NCI-H526 (cell line): ENCODE data around the gene CLASP1.
"Not testable (repeated sequence)": the region's sequence is repeated elsewhere in the genome, so short reads cannot be mapped to it uniquely, and the experiment has no call there.

Source experiments
- DNase-seq, 2 experiments: peaks; one replicate each; lab custom pipeline; 2025; lab: John Stamatoyannopoulos, UW

The CLASP1 gene

DNA sequence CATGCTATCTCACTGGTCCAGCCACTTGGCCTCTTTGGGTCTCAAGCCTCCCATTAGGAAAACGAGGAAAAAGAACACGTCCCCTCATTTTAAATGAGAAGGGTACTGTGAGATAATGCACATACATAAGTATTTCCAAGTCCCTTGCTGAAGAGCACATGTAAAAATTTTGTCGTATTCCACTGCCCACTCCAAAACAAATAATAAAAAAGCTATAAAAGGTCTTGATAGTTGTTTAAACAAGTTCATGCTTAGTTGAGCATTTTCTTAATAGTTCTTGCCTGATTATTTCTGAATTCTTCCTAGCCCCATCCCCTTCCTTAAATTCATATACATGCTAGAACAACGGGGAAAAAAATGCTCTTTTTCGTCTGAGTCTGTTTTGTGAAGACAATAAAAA, 228.8 kb downstream of the CLASP1 start:
- DNase-seq: no peak

DNA sequence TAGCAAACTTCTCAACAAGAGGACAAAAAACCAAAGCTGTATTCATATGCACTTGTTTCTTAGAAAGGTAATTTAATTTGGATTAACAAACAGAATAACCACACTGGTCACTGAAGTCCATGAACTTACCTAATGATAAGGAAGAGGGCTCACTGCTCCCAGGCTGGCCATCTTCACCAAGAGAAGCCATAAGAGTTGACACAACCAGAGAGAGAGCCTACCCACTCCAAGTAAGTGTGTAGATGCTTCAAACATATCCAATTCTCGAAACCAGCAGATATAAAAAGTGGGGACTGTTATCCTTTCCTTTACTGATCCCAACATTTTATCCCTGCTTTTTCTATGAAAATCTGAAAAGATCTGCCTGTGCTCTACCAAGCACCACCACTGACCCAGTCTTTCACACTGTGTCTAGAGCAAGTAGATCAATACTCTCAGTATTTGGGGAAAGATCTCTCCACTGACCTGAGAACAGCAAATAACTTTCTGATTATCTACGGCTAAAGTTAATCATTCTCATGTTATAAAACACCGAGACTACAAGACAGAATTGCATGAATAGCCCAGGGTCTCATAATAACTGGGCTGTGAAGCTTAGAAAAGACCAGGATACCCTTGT, 230.1 kb downstream of the CLASP1 start:
- no peak for DNase-seq

DNA sequence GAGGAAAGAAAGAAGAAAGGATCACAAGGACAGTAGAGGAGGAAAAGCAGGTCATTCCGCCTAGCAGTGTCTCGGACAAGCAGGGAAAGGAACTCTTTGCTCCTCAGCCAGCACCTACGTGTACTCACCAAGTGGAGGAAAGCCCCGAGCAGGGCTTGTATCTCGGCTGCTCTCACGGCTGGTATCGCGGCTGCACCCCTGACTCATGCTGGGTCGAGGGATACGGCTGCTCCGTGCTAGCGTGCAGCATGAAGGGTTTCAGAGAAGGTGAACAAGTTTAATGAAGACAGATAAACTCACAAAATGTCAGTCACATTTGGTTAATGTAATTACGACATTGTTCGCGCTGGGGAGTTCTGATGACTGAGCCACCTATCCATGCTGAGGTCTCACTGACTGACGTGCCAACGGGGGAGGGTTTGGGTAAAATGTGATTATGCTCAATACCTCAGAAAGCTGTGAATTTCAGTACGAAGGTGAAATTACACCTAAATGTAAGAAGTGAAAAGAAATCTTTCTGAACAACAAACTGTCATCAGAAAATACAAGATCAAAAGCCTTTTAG, 230.7 kb downstream of the CLASP1 start:
- DNase-seq: no peak

DNA sequence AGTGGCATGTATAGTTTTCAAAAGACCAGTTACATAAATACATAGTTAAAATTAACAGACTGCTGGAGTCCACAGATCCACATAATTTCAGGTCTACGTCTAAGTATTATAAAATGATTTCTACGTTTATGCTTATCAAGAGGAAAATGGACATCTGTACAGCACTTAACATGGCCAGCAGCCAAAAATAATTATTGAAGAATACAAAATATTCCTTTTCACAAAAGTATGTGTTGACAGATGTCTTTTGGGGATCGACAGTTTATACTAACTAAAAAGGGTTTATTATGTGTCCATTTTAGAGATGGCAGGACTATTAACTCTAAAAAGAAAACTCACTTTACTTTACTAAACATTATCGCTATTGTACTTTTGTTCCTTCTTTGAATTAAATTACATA, 231.4 kb downstream of the CLASP1 start:
- no peak for DNase-seq

DNA sequence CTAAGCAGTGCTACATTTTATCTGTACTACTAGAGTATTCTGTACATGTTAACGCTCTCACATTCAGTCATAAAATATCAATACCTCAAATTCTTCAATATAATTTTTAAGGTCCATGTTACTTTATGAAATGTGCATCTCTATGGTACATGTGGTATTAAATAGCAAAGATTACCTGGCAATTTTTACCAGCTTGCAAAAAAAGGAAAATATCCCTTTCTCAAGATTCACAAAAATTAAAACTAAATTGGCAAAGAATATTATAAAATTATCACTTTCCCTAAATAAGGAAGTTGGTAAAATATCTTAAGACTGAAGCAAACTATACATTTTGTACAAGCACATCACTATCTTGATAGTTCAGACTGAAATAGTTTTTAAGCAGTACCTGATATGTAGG, 233.5 kb downstream of the CLASP1 start:
- no peak for DNase-seq

DNA sequence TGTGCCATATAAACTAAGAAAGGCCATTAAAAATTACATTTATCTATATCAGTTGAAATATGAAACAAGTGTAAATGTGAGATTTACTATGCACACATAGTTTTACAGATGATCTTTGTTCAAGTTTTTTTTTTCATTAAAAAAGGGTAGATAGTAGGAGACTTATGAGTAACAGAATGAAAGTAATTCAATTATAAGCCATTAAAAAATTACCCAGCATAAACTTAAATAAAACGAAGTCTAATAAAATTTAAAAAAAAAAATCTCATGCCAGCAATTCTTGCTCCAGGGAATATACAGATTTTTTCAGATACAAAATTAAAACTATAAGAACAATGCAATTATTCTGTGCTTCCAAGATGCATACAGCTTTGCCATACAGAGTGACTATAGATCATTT, 236.9 kb downstream of the CLASP1 start:
- DNase-seq: no peak

DNA sequence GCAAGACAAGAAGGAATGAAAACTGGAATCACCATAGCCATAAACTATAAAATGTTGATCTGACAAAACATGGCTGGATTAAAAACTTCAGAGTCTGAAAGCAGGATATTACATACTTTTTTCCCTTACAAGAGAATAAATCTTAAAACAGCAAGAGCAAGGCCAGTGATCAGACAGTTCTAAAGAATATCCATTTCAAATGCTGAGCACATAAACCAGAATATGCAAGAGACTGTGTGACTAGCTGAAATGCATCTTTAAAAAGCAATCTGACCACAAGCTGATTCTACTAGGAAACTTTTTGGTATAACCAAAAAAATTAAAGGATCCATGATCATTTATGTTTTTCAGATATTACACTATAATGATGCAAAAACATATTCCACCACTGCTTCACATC, 239.3 kb downstream of the CLASP1 start:
- DNase-seq: no peak

DNA sequence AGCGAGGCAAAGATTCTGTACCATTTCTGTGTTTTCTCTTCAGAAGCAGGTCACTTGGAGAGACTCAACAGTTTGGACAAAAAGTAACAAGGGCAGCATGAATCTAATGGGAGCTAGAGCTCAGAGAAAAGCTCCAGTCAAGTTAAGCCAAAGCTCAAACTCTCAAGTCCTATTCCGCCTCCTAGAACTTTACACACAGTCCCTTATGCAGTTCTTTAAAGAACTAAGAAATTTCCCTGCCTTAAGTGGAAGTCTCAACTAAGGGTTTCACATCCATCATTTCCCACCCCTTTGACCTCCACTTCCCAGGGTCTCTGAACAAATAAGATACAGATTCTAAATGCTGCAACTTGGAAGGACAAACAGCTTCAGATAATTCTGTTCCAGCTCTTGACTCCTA, 239.9 kb downstream of the CLASP1 start:
- no peak for DNase-seq

DNA sequence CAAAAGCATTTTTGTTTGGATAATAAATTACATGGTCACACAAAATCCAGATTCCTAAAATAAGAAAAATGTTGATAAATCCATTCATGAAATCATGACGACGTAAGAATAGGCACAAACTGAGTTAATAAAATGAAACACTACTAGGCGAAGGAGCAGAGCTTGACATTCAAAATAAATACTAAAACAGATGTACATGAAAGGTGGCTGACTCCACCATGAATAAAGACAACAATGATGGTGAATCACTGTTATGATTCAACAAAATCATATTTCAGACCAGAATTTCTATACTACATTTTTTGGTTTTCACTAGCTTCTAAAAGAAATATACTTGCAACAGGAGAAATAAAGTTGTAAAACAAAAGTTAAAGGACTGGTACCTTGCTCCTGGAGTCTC, 240.6 kb downstream of the CLASP1 start:
- no peak for DNase-seq

DNA sequence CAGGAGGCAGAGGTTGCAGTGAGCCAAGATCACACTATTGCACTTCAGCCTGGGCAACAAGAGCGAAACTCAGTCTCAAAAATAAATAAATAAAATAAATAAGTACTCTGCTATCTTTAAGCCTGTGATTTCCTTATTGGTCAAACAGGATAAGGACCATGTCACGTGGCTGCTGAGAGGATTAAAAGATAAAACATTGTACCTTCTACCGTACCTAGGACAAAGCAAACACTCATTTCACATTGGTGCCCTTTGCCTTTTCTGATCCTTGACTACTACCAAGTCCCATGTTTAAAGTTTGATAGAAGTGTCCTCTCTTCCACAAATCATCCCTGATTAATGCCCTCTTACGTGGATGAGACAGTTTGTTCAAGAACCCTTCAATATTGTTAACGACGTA, 244.0 kb downstream of the CLASP1 start:
- no peak for DNase-seq

DNA sequence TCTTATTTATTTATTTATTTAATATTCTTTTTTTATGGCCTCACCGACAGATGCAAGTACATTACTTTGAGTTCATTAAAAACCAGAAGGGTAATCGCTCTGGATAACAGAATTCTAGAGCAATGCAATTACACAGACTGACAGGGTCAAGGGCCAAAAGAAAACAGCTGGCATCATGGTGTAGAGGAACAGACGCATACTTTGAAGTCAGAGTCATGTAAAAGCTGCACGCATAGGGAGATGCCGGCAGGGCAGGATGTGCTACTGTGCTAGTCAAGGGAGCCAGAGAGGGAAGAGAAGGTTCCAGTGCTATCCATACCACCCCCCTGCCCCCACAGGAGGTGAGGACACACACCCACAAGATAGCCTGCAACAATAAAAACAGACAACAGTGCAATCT, 249.1 kb downstream of the CLASP1 start:
- no peak for DNase-seq

DNA sequence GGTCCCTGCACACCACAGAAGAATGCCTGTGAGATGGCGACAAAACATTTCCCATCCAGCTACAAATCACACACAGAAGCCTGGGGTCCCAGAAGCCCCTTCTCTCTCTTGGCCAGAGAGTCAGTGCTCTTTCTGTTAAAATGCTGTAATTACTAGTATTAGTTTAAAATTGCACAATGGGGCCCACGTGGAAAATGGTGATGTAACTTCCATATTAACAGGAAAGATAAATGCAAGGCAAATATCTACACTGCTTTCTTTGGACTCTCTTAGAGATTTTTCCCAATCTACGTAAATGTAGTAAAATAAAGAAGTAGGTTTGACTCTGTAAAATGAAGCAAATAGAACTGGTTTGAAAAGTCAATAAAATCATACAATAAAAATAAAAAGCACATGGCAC, 250.4 kb downstream of the CLASP1 start:
- DNase-seq: no peak

DNA sequence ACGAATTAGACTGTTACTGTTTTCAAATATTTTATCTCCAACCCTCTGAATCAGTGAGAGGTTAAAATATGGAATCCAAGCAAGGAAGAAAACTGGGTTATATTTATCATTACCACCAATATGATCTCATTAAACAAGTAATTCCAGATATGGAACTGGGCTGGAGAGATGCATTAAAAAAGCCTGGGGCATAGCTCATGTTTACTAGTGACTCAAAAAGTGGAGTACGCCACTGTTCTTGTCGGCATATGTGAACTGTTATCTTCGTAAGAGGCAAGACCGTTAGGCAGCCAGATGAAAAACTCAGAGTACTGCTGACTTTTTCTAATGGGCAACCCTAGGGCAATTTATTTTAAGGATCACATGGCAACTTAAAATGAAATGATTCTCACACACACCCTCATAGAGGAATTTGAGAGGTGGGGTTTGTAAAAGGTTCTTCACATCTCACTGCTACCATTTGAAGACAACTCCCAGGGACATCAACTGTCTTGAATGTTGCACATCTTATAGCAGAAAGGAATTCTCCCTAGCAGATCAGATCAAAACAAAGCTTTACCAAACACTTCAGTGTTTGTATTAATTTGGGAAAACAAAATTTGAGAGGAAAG, 259.1 kb downstream of the CLASP1 start:
- DNase-seq: no peak

DNA sequence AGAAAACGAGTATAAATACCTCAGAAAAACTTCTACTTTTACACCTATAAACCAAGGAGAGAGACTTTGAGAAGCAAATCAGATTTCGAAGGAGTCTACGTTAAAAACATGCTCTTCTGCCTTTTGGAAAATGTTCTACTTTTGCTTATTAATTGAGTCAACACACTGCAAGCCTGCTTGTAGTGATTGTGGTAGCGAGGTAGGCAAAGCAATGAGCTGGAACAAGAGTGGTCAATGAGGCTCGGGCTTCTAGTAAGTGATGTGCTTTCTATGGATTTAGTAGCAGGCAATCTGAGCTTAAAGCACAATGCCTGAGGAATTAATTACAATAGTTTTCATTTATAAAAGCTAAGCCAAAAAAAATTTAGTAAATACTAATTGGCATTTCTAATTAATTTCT, 260.9 kb downstream of the CLASP1 start:
- no peak for DNase-seq

DNA sequence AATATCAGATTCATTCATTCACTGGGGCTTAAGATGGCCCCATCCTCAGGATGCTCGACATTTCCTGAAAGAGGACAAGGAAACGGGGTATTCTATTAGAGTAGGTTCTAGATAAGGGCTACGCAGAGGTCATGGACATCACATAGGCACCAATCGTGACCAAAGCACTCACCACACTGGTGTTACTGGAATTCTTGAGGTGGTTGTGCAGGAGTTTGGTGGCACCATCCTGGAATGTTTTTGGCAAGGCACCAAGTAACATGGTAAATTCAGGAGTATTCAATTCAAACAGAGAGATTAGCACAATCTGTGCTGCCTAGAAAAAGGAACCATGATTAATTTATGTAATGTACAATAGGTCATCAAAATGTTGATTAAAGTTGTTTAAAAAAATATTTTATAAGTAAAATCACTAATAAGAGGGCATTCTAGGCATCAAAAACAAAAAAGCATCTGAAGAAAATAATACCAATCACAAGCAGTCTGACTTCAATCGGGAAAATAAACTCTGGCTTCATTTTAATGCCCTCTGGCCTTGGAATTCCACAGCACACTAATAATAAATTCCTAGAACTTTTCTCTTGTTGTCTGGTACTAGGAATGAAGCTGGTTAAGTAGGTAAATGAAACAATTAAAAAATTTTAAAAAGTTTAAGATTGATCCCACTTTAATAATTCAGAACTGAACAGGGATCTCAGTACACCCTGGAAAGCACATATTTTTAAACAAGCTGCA, 261.5 kb downstream of the CLASP1 start:
- DNase-seq: no peak

DNA sequence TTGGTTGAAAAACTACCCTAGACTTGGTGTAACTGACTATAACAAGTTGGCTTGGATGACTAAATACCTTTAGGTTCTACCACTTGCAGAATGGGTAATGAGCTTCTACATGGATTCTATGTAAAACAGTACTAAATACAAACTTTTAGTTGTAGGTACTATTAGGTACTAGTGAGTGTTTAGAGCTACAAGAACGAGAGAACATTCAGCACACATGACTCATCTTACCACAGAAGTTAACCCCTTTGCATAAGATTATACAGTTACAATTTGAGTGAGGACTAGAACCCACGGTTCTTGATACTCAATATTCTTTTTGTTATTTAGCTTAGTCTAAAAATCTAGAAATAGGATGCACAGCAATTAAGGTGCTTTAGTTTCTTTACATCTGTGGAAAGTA, 262.6 kb downstream of the CLASP1 start:
- DNase-seq: no peak

DNA sequence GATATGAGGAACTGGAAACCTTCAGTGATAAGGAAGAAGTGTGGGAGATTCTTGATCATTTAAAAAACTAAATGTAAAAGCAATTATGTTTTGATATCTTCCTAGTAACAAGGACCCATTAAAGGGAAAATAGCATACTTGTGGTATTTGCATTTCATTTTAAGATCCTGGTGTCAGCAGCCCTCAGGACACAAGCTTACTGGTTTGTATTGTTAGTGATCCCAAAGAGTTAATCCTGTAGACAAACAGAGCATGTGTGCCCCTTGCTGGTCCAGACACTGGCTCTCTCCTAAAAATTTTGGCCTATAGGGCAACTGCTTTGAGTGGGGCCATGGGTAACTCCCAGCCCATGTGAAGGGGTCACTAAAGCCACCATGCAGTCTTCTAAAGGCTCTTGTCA, 263.2 kb downstream of the CLASP1 start:
- DNase-seq: no peak

DNA sequence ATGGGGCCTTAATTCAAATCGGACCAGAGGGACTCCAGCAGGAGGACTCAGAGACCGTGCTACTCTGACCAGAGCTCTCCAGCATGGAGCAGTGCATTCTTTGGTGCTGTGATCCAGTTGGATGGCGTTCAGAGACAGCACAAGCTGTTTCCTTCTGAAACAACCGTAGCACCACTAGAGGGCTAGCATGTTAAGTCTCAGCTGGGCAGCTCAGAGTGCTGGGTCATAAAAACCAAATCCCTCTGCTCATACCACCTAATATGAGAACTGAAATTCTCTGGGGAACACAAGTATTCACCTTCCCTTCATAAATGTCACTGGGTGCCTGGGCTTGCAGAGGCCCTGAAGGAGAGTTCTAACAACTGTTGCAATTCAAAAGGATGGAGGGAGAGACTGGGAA, 266.5 kb downstream of the CLASP1 start:
- DNase-seq: peak in 1 of 2 experiments; percentile 20

DNA sequence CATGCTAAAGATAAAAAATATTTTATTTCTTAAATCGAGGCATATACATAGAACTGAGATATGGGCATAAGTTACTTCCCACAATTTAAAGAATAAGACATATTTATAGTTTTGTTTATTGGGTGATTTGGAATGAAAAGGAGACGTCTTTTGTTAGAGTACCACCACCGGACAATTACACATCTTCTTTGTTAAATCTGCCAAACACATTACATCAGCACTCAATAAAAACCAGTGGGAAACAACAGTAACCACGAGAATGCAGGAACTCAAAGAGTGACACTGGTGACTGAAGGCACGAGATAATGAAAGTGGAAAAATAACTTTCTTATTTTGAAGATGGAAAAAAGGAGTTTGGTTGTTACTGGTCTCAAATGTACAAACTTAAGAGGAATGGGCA, 271.6 kb downstream of the CLASP1 start:
- no peak for DNase-seq

DNA sequence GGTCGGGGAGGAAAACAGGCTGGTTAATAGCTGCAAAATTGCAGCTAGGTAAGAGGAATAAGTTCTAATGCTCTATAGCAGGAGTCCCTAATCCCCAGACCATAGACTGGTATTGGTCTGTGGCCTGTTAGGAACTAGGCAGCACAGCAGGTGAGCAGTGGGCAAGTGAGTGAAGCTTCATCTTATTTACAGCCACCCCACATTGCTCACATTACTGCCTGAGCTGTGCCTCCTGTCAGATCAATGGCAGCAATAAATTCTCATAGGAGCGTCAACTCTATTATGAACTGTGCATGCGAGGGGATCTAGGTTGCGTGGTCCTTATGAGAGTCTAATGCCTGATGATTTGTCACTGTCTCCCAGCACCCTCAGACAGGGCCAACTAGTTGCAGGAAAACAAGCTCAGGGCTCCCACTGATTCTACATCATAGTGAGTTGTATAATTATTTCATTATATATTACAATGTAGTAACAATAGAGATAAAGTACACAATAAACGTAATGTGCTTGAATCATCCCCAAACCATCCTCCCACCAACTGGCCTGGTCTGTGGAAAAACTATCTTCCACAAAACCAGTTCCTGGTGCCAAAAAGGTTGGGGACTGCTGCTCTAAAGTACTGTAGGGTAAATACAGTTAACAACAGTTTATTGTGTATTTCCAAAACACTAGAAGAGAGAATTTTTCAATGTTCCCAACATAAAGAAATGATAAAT, 272.6 kb downstream of the CLASP1 start:
- DNase-seq: no peak

DNA sequence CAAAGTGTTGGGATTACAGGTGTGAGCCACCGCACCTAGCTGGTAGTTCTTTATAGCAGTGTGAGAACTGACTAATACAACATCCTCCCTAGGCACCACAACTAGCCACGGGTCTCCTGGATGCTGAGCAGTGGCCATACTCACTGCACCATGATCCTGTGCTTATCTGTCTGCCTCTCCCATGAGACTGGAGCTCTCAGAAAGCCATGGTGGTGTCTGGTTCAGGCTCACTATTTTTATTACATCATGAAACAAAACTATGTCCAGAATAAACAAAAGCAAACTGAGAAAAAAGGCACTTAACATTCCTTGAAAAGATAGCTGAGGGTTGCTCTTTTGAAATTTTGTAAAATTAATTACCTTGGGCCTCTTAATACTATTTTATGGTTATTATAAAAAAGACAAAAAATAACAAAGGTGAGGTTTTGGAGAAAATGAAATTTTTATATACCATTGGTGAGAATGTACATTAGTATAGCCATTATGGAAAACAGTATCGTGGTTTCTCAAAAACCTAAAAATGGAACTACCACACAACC, 273.6 kb downstream of the CLASP1 start:
- no peak for DNase-seq

DNA sequence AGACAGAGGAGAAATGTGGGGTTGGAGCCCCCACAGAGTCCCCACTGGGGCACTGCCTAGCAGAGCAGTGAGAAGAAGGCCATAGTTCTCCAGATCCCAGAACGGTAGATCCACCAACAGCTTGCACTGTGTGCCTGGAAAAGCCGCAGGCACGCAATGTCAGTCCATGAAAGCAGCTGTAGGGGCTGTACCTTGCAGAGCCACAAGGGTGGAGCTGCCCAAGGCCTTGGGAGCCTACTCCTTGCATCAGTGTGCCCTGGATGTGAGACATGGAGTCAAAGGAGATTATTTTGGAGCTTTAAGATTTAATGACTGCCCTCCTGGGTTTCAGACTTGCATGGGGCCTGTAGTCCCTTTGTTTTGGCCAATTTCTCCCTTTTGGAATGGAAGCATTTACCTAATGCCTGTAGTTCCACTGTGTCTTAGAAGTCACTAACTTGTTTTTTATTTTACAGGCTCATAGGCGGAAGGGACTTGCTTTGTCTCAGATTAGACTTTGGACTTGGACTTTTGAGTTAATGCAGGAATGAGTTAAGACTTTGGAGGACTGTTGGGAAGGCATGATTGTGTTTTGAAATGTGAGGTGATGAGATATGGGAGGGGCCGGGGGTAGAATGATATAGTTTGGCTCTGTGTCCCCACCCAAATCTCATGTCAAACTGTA, 274.7 kb downstream of the CLASP1 start:
- DNase-seq: not testable (repeated sequence)
